Activated T-cell treated with anti-CD3 and anti-CD28 coated beads for 4 hours (primary cell): Measurements from ENCODE around the gene NTSR2.
"Not testable (repeated sequence)": the region's sequence is repeated elsewhere in the genome, so short reads cannot be mapped to it uniquely, and the experiment has no call there.

Experiments
- DNase-seq: peaks from one replicate; pipeline ENCODE4 v3.0.0-alpha.2; 2020

Gene NTSR2

DNA sequence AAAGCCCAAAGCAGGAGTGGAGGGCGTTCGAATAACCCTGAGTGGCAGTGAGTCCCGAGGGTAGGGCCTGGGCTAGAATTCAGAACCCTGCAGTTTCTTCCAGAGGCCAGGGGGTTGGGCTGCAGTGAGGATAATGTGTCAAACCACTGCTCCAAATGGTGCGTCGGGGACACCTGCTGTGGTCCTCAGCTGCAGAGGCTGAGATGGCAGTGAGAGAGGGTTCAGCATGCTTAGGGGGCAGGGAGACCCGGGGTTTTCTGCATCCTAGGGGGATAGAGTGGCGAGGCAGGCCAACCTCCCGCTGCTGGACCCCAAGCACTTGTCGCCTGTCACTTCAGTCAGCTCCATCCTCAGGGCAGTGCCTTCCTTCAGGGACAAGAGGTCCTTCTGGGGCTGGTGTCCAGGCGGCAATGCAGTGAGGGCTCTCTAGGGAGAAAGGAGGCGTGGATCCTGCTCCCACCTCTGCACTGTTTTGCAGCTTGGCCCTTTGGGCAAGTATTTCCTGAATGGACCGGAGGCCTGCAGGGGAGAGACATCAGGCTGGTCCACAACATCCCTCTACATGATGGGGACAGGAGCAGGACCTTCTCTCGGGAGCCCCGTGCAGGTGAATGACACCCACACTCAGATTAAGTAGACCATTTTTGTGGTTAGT lies 8.4 kb upstream of the NTSR2 start:
- no peak for DNase-seq

DNA sequence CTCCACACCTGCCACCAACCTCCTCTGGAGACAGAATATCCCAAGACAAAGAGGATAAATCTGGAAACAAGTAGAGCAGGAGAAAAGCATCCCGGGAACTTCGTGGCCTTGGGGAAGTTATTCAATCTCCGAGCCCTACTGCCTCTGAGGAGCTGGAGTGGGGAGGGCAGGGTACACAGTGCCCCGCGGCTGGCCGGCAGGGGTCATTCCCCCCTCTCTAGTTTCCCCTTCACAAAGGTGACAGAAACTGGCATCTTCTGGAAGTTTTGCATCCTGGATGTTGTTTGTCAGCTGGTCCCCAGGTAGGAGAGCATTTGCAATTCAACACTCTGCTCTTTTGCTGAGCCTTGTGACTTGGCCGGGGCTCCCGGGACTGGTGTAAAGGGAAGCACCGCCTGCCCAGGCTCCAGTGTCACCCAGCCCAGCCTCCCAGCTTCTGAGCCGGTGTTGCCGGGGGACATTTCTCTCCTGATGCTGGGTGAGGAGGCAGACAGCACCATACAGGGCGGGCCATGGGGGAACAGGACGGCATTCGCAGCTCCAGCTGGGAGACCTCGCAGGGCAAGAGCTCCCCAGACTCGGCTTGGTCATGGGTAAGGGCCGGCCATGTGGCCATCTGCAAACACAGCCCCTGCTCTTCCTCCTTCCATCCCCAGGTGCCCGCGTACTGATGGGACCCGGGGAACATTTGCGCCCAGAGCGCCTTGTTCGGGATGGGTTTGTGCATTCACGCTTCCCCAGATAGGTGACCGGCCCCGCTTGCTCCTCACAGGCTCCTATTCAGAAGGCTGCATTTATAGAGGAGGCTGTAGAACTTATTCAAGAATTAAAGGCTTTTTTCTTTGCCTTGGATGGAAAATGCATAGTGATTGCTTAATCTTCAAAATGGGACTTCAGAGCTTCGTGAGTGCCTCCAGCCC lies 7.4 kb upstream of the NTSR2 start:
- DNase-seq, result no peak

DNA sequence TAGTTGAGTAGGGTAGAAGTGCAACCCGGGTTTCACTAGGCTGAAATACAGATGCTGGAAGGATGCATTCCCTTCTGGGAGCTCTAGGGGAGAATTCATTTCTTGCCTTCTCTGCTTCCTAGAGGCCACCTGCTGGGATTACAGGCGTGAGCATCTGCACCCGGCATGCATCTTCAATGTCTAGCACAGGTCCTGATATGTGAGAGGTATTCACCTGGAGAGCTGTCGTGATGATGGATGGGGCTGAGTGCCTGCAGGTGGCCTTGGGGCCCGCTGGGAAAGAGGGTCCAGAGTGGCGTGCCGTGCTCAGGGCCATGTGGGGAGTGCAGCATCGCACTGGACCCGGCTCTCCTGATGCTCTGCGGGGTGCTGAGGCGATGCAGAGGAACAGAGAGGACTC lies 6.6 kb upstream of the NTSR2 start:
- no peak for DNase-seq

DNA sequence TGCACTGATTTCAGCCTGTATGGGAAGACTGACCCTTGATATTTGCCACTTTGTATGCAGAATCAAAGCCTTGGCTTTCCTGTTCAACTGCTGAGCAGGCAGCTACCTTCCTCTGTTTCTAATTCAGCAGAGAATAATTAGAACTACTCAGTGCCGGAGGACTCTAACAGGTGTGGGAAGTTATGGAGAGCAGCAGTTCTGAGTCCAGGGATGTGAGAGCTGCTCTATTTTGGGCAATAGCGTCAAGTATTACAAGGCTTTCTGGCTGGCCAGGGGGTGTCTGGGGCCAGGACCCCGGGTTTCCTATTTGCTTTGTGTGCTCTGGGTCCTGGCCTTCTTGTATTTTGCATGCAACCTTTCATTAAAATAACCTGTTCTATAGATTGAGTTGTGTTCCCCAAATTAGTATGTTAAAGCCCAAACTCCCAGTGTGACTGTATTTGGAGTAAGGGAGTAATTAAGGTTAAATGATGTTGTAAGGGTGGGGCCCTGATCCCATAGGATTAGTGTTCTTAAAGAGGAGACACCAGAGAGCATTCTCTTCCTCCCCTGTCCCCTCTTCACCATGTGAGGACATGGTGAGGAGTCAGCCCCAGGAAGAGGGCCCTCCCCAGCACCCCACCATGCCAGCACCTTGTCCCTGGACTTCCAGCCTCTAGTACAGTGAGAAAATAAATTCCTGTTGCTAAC lies 5.6 kb upstream of the NTSR2 start:
- DNase-seq, result no peak

DNA sequence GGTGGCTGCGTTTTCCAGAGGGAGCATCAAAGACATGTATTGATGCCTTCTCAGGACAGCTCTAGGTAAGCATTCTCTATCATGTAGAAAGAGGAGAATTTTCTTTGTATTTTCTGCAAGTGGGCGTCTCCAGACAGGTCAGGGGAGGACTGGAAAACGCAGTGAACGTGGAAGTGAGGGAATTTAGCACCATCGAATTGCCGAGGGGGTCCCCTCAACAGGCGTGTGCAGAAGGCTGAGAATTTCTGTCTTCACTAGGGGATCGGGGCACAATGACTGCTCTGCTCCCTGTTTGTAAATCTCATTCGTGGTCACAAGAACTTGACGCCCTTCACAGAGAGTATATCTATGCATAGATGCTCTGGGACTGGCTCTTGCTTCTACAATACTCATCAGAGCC lies 5.0 kb upstream of the NTSR2 start:
- DNase-seq, result no peak

DNA sequence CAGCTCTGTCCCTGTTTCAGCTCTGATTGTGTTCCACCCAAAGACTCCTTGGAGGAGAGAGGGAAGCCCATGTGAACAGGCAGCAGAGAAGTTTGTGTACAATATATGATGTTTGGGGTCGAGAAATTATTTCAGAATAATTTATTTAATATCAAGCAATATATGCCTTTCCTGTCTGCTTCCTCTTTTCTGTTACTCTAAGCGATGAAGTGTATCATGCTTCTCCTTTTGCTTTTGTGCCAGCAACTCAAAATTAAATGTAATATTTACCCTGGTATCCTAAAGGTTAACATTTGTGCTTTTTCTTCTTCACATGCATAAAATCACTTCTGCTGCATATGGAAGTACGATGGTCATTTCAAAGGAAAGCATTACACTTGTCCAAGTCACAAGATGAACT lies 2.4 kb upstream of the NTSR2 start:
- no peak for DNase-seq

DNA sequence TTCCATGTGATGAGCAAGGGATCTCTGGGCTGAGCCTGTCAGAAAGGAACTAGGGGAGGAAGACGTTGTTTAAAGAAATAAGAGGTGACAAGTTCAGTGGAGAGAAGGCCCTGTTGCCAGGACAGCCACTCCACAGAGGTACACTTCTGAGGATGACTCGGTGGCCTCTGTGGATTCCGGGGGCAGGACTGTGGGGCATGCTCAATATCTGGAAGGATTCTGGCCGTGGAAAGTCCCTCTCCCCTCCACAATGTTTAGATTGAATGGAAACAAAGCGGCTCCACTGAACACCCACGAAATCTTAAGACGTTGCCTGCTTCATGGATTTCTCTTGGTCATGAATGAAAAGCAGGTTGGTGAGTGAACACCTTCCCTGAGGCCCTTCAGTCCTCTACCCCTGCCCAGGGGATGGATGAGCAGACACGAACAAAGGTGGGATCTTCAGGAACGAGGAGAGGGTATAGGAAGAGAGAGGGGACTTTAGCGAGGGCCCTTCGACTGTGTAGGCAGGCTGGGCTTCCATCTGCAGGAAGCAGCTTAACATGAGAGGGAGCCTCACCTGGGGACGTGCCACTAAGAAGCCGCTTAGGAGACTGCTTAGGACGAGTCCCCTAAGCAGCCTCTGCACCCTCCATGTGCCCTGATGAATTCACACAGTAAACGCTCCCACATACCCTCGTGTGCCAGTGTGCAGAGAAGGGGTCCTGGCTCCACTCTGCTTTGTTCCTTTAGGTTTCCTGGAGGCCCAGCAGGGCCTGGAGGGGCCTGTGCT lies 1.9 kb downstream of the NTSR2 start:
- no peak for DNase-seq

DNA sequence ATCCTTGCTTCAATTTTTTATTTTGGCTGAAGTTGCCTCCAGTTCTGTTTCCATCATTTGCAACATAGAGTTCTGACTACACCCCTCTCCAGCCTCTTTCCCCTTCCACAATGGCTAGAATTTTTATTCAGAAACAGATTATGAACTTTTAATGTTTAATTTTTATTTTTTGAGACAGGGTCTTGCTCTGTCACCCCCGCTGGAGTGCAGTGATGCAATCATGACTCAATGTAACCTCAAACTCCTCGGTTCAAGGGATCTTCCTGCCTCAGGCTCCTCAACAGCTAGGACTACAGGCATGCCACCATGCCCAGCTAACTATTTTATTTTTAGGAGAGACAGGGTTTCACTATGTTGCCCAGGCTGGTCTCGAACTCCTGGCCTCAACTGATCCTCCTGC lies 2.8 kb downstream of the NTSR2 start:
- DNase-seq, result no peak

DNA sequence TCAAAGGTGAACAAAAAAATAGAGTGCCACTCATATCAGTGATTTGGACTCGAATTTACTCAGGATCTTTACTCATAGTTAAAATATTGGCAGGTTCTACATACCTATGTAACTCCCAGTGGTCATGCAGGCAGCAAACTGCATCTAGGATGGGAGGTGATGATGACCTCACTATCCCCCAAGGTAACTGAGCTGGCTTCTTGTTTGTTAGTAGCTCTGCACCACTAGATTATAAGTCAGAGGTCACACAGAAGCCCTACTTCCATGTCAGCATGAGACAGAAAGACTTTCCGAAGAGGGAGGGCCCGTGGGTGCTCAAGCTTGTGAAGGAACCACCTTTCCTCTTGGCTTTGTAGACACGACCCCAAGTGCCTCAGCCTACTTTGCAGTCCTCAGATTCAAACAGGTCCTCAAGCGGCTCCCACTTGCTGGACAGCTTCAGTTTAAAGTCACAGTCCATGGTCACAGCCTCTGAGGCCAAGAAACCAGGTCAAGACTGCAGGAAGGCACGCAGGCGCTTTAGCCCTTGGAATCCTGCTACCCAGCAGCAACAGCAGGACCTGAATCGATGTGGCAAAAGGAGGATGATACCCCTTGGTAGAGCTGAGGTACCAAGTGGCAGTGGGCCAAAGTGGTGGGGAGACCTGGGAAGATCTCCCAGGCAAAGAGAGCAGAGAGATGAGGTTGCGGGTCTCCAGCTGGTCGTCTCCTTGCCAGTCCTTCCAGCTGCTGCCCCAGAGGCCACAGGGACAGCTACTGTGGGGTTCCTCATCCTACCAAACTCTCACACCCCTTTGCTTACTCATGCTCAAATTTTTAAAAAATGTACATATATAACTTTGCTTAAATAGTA lies 4.3 kb downstream of the NTSR2 start:
- DNase-seq, result no peak

DNA sequence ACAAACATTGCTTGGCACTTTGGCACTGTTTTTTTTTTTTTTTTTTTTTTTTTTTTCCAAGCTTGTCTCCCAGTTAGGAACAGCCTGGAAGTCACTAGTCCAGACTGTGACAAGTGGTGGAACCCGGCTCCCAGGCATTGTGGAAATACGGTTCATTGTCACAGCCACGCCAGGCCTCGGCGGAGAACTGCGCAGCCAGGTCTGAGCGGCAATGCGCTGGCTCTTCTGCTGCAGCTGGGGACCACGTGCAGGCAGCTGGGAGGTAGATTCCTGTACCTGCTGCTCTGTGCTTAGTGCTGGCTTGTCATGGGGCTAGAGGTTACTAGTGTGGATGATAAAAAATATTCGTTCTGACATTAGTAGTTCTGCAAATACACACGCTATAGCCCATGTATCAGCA lies 5.0 kb downstream of the NTSR2 start:
- no peak for DNase-seq

DNA sequence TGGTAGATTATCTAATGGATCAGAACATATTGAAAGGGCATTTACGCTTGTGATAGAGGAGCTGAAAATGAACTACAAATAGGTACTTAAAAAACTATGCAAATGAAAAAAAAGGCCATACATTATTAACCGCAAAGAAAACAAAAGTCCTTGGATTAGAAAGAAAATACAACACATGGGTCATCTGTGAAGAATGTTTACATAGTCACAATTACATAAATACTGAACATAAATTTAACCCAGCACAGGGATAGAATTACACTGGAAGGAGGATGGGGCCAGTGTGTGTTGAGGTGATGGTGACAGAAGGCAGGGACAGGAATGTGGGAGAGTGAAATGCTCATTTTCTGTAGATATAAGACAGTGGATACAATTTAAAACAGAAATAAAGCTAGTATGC lies 6.6 kb downstream of the NTSR2 start:
- no peak for DNase-seq

DNA sequence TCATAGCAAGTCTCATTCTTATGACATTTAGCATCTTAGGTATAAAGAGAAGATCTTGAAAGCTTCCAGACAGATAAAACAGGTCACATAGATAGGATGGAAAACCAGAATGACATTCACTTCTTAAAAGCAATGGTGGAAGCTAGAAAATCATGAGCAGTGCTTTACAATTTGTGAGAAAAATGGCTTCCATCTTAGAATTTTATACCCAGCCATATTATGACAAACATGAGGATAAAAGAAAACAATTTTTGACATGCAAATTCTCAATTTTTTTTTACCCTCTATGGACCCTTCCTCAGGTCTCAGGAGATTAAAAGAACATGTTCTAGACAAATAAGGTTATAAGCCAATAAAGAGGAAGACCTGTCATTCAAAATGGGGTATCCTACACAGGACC lies 7.1 kb downstream of the NTSR2 start:
- DNase-seq, result no peak

DNA sequence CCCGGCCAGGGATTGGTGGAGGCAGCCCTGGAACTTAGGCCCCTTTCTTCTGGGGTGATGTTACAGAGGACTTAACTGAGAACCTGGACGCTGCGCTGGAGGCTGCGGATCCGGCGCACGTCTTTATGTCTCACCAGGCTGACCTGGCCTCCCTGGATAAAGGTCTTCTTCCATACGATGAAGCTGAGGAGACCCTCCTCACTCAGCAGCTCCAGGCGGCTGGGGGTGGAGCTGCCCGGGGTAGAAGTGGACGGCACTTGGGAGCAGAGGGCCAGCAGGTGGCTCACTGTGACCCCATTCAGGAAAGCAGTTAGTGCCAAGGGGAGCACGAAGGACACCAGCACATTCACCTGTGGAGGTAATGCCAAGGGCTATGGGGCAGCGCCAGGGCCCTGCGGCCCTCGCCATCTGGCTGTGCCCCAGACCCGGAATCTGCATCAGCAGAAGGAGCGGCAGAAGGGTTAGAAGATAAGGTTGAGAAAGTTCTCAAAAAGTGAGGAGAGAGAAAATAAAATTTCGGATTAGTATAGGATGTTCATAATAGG lies 8.0 kb downstream of the NTSR2 start:
- no peak for DNase-seq

DNA sequence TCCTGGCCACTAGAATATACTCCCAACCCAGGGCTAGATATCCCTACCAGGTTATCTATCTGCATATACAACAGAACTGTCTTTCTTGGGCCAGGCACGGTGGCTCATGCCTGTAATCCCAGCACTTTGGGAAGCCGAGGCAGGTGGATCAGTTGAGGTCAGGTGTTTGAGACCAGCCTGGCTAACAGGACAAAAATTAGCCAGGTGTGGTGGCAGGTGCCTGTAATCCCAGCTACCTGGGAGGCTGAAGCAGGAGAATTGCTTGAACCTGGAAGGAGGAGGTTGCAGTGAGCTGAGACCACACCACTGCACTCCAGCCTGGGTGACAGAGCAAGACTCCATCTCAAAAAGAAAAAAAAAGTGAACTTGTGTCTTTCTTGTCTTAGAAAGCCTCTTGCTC lies 9.6 kb downstream of the NTSR2 start:
- not testable (repeated sequence) for DNase-seq

DNA sequence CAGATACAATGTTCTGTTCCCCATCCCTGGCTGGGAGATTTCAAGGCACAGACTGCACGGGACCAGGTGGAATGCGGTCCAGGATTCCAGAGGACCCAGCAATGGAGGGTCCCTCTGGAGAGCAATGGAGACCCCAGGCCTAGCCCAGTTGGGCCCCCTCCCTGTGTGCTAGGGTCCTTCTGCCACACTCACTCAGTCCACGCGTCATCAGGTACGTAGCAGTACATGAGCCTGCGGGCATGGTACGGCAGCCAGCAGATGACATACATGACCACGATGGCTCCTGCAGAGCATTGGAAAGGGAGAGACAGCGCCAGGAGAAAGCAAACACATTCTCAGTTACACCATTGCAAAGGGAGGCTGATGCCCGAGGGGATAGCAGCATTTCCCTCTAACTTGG lies 10.1 kb downstream of the NTSR2 start:
- DNase-seq, result no peak

DNA sequence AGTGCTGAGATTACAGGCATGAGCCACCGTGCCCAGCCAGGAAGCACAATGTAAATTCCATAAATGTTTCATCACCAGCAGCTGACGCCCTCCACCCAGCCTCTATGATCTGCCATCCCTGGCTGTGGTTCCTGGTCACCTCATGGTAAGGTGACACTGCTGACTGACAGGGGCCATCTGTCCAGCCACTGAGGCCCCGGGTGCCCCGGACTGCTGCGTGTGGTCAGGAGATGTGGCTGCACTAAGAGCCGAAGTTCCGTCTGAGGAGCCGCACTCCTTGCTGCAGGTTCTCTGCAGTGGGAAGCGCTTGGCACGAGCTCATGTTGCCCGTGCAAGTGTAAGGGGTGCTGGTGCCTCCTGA lies 10.9 kb downstream of the NTSR2 start:
- no peak for DNase-seq

DNA sequence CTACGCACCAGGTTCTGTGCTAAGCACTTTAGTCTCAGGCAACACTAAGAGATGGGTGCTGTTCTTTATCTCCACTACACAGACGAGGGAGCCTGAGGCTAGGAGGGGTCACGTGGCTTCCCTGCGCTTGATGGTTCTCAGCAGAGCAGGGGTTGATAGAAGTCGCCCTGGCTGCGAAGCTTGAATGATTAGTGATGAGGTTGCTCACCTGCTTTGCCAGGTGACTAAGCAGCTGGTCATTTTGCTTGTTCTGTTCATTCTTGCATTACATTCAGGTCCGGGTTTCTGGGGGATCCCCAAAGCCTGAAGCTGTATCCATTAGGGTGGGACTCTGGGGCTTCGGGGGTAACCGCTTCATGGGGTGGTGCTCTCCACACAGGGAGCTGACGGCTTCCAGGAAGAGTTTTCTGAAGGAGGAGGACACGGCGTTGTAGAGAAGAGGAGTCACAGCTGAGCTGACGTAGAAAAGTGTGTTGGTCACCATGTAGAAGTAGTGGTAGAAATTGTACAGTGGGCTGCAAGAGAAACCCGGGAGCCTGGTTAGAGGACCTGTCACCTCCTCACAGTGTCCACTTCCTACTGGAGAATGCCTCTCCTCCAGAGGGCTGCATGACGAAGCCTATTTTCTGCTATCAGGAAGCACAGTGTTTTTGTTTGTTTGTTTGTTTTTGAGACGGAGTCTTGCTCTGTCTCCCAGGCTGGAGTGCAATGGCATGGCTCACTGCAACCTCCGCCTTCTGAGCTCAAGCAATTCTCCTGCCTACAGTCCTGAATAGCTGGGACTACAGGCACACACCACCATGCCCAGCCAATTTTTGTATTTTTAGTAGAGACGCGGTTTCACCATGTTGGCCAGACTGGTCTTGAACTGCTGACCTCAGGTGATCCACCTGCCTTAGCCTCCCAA lies 11.5 kb downstream of the NTSR2 start:
- DNase-seq, result no peak

DNA sequence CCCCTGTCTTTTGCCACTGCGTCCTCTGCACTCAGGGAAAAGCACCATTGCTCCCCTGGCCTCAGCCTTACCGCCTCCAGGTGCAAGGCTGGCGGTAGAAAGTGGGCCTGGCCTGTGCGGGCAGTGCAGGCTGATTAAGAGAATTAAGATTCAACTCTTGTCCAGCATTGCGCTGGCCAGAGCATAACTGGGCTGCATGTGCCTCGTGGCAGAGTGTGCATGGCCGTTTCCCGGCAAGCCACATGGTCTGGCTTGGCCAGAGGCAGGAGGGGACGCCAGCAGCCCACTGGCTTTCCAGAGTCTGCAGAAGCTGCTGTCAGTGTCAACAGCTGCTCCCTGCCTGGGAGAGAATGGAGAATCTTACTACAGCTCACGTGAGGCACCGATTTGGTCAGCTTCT lies 12.3 kb downstream of the NTSR2 start:
- DNase-seq, result no peak

DNA sequence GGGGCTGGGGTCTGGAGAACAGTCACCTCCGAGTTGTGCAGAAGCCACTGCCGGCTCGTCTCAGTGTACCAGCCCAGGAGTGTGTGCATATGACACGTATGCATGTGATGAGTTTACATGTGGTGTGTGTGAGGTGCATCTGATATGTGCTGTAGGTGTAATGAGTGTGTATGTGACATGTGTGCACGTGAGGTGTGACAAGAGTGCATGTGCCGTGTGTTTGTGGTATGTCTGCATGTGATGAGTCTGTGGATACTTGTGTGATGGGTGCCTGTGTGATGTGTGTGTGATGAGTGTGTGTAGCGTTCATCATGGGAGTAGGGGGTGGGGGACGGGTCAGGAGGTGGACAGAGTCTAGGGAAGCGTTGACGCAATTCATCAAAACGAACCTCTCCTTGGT lies 12.8 kb downstream of the NTSR2 start:
- no peak for DNase-seq

DNA sequence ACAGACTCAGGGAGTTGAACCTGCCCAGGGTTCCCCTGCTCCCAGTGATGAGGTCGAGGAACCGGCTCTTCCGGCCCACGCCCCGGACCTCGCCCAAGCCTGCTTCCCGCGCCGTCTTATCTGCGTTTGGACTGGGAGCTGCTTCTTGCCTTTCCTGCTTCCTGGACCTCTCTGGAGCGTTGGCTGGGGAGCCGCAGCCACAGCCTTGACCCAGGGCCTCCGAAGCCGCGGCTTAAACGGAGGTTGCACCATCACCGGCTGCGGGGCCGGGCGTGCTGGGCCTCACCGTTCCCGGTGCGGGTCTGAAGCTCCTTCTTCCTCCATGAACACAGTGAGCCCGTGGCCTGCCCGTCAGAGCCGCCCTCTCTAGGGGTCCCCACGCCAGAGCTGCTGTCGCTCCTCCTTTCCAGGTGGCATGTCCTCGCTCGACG lies 13.3 kb downstream of the NTSR2 start:
- DNase-seq, result no peak

DNA sequence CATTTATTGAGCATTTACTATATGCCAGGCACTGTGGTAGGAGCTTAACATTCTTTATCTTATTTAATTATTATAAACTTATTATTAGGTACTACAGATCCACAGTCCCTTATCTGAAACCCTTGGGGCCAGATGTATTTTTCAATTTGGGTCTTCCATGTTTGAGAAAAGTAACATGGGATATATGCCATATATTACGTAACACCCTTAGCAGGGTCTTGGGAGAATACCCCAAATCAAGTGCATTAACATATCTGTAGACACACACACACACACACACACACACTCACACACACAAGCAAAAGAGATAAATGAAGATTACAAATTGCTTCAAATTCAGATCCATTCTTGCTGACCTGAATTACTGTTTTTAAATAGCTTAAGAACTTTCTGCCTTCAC lies 13.7 kb downstream of the NTSR2 start:
- no peak for DNase-seq
